ENCODE results near the gene EPG5. TPM values are rescaled to one million over a fixed set of nuclear protein-coding genes. Genes with fewer than 3 reads are reported as not detected.

The EPG5 gene
- total RNA-seq, 4 donors from 2014 or later: 18.7 to 30.3 (median 24.0) TPM

GRCh38 chr18:45938488-45938935 lies 28.6 kb downstream of the EPG5 start:
- no peak for ATAC-seq
- TF ChIP-seq CTCF (IDR thresholded peaks at IDR 0.05 in 4 of 5, conservative IDR thresholded peaks at IDR 0.05 in 1 of 5) (no peak), POLR2A (IDR thresholded peaks at IDR 0.05) (no peak)
- no peak for DNase-seq
- Histone ChIP-seq H3K27me3 (no peaks in the 10 kb centered on the region), H3K36me3 (peaks cover 6 to 74% of the 10 kb centered on the region in 2 donors), H3K4me1 (no peaks in the 10 kb centered on the region), H3K27ac (no peak overlapping the region), H3K4me3 (no peak overlapping the region), H3K9me3 (no peaks in the 10 kb centered on the region)
- intact Hi-C loops (cut with DNase I; ENCODE audit: low total_unique reads) (no loop called here), in situ Hi-C loops (cut with MboI; ENCODE audit: low sequenced_read_pairs in 4 of 4) (no loop called here)

GRCh38 chr18:45935591-45936335 lies 31.4 kb downstream of the EPG5 start:
- H3K4me3 ChIP-seq: no peak overlapping the region
- no peaks in the 10 kb centered on the region for H3K27me3 ChIP-seq
- no peak for DNase-seq
- no peak for TF ChIP-seq CTCF (IDR thresholded peaks at IDR 0.05 in 4 of 5, conservative IDR thresholded peaks at IDR 0.05 in 1 of 5)
- no peak for TF ChIP-seq POLR2A (IDR thresholded peaks at IDR 0.05)
- no peak overlapping the region for H3K27ac ChIP-seq
- in situ Hi-C loops (cut with MboI; ENCODE audit: low sequenced_read_pairs in 4 of 4) (no loop called here), intact Hi-C loops (cut with DNase I; ENCODE audit: low total_unique reads) (no loop called here)
- no peaks in the 10 kb centered on the region for H3K9me3 ChIP-seq
- peaks cover 6 to 46% of the 10 kb centered on the region in 2 donors for H3K36me3 ChIP-seq
- no peaks in the 10 kb centered on the region for H3K4me1 ChIP-seq
- ATAC-seq: no peak

GRCh38 chr18:45932708-45933107 lies 34.4 kb downstream of the EPG5 start:
- intact Hi-C loops (cut with DNase I; ENCODE audit: low total_unique reads) (no loop called here), in situ Hi-C loops (cut with MboI; ENCODE audit: low sequenced_read_pairs in 4 of 4) (no loop called here)
- no peak overlapping the region for H3K4me3 ChIP-seq
- peaks cover 0 to 38% of the 10 kb centered on the region in 2 donors for H3K36me3 ChIP-seq
- no peaks in the 10 kb centered on the region for H3K27me3 ChIP-seq
- ATAC-seq (no peak), DNase-seq (no peak)
- no peak for TF ChIP-seq POLR2A (IDR thresholded peaks at IDR 0.05)
- no peak for TF ChIP-seq CTCF (IDR thresholded peaks at IDR 0.05 in 4 of 5, conservative IDR thresholded peaks at IDR 0.05 in 1 of 5)
- H3K4me1 ChIP-seq: no peaks in the 10 kb centered on the region
- H3K27ac ChIP-seq: no peak overlapping the region
- no peaks in the 10 kb centered on the region for H3K9me3 ChIP-seq

GRCh38 chr18:45930963-45931362 lies 36.2 kb downstream of the EPG5 start:
- intact Hi-C loops (cut with DNase I; ENCODE audit: low total_unique reads): no loop called here
- TF ChIP-seq CTCF (IDR thresholded peaks at IDR 0.05 in 4 of 5, conservative IDR thresholded peaks at IDR 0.05 in 1 of 5) (no peak), POLR2A (IDR thresholded peaks at IDR 0.05) (no peak)
- DNase-seq: no peak
- peaks cover 0 to 29% of the 10 kb centered on the region in 2 donors for H3K36me3 ChIP-seq
- no peaks in the 10 kb centered on the region for H3K9me3 ChIP-seq
- in situ Hi-C loops (cut with MboI; ENCODE audit: low sequenced_read_pairs in 4 of 4): no loop called here
- H3K4me3 ChIP-seq: no peak overlapping the region
- no peak for ATAC-seq
- no peak overlapping the region for H3K27ac ChIP-seq
- no peaks in the 10 kb centered on the region for H3K4me1 ChIP-seq
- no peaks in the 10 kb centered on the region for H3K27me3 ChIP-seq
